Activated naive CD4-positive, alpha-beta T cell treated with anti-CD3 and anti-CD28 coated beads, Interleukin-2, amount 10 ng/mL, durations not matched to agents 7 days and 5 days (primary cell): Measurements from ENCODE around the gene ZMAT2.
A peak's percentile ranks its signal among the peaks of the same experiment; 100 is the strongest.
"Not testable (repeated sequence)": the region's sequence is repeated elsewhere in the genome, so short reads cannot be mapped to it uniquely, and the experiment has no call there.

Experiments
- CTCF ChIA-PET: fragments of 350-600 bp; sonication (Branson Sonifier 250); formaldehyde crosslinking; loops from one replicate; lab custom pipeline; 2021; ENCODE audit warnings: antibody characterized with exemption; lab: Charles Lee
- DNase-seq: peaks from one replicate; pipeline ENCODE4 v3.0.0-alpha.2; 2020
- H3K27ac Mint-ChIP-seq: one replicate; pipeline ENCODE4 v1.8.0; 2021; ENCODE audit warnings: mild to moderate bottlenecking, moderate library complexity, mixed read lengths
- H3K27me3 Mint-ChIP-seq: one replicate; pipeline ENCODE4 v1.8.0; 2021; ENCODE audit warnings: mild to moderate bottlenecking, mixed read lengths
- H3K36me3 Mint-ChIP-seq: one replicate; pipeline ENCODE4 v1.8.0; 2021; ENCODE audit warnings: mixed read lengths
- H3K4me1 Mint-ChIP-seq: one replicate; pipeline ENCODE4 v1.8.0; 2021; ENCODE audit warnings: mixed read lengths
- H3K4me3 Mint-ChIP-seq: one replicate; pipeline ENCODE4 v1.8.0; 2021; ENCODE audit warnings: mild to moderate bottlenecking, moderate library complexity, mixed read lengths
- H3K9me3 Mint-ChIP-seq: one replicate; pipeline ENCODE4 v1.8.0; 2021; ENCODE audit warnings: mixed read lengths

ZMAT2 gene

GRCh38 chr5:140700177-140701144 lies at the start of gene ZMAT2:
Gene ZMAT2 (plus strand): TSS chr5:140700447. CDS start chr5:140700461, 14 bp downstream.
- H3K4me3 Mint-ChIP-seq, result peak within 1 kb of the TSS; percentile 93
- H3K36me3 Mint-ChIP-seq, result peaks cover 72% of the 10 kb centered on the region
- peaks cover 35% of the 10 kb centered on the region for H3K4me1 Mint-ChIP-seq
- H3K27me3 Mint-ChIP-seq, result no peaks in the 10 kb centered on the region
- peak; percentile 97 for DNase-seq
- CTCF ChIA-PET, result interaction anchor here (0.9 to 1.6 kb wide), 3 partner anchors 10 to 153 kb away, joined by 3 to 6 read pairs (median 3); partner anchors contain the start of genes EIF4EBP3 and HARS1
- no peaks in the 10 kb centered on the region for H3K9me3 Mint-ChIP-seq
- H3K27ac Mint-ChIP-seq, result peak within 1 kb of the TSS; percentile 90

- Mint-ChIP-seq H3K27me3 (no peaks in the 10 kb centered on the region), H3K4me3 (no peak overlapping the region), H3K9me3 (no peaks in the 10 kb centered on the region), H3K27ac (no peak overlapping the region), H3K4me1 (peaks cover 15% of the 10 kb centered on the region), H3K36me3 (peaks cover 79% of the 10 kb centered on the region)
- no peak for DNase-seq
- CTCF ChIA-PET, result interaction anchor here (1.2 kb wide), 1 partner anchor 10 kb away, joined by 3 read pairs; no protein-coding TSS in a partner anchor
Observed at GRCh38 chr5:140658870-140659269, 41.4 kb upstream of the ZMAT2 start.

- DNase-seq, H3K4me3 Mint-ChIP-seq, H3K27me3 Mint-ChIP-seq, H3K9me3 Mint-ChIP-seq, H3K27ac Mint-ChIP-seq, CTCF ChIA-PET: not testable (repeated sequence)
- H3K36me3 Mint-ChIP-seq, result peaks cover 69% of the 10 kb centered on the region
- peaks cover 23% of the 10 kb centered on the region for H3K4me1 Mint-ChIP-seq
Observed at GRCh38 chr5:140660371-140660770, 39.9 kb upstream of the ZMAT2 start.

GRCh38 chr5:140664030-140664358 lies 36.3 kb upstream of the ZMAT2 start:
- peaks cover 74% of the 10 kb centered on the region for H3K36me3 Mint-ChIP-seq
- peak overlapping the region; percentile 94 for H3K4me3 Mint-ChIP-seq
- CTCF ChIA-PET, result interaction anchor here (1.3 kb wide), 1 partner anchor 39 kb away, joined by 3 read pairs; no protein-coding TSS in a partner anchor
- H3K27me3 Mint-ChIP-seq, result peaks cover 3% of the 10 kb centered on the region
- H3K9me3 Mint-ChIP-seq, result no peaks in the 10 kb centered on the region
- H3K4me1 Mint-ChIP-seq, result peaks cover 49% of the 10 kb centered on the region
- no peak for DNase-seq
- H3K27ac Mint-ChIP-seq, result peak overlapping the region; percentile 96

- Mint-ChIP-seq H3K4me1 (peaks cover 49% of the 10 kb centered on the region), H3K27ac (peak within 1 kb of the TSS; percentile 96), H3K36me3 (peaks cover 75% of the 10 kb centered on the region), H3K4me3 (peak within 1 kb of the TSS; percentile 94), H3K27me3 (peaks cover 3% of the 10 kb centered on the region), H3K9me3 (no peaks in the 10 kb centered on the region)
- peak; percentile 98 for DNase-seq
- CTCF ChIA-PET, result interaction anchor here (1.3 kb wide), 2 partner anchors 13 to 38 kb away, joined by 3 read pairs; no protein-coding TSS in a partner anchor
Observed at GRCh38 chr5:140664359-140665119, 35.7 kb upstream of the ZMAT2 start, which contains the start of gene WDR55. Gene WDR55 (plus strand): TSS chr5:140664904. CDS start chr5:140664913, 9 bp downstream.

- H3K9me3 Mint-ChIP-seq, CTCF ChIA-PET: not testable (repeated sequence)
Observed at GRCh38 chr5:140671035-140671434, 29.2 kb upstream of the ZMAT2 start.

GRCh38 chr5:140671472-140672125 lies 28.6 kb upstream of the ZMAT2 start:
- H3K27ac Mint-ChIP-seq, result no peak overlapping the region
- H3K36me3 Mint-ChIP-seq, result peaks cover 57% of the 10 kb centered on the region
- no peaks in the 10 kb centered on the region for H3K27me3 Mint-ChIP-seq
- DNase-seq, result no peak
- CTCF ChIA-PET, result no interaction called here
- H3K4me1 Mint-ChIP-seq, result peaks cover 17% of the 10 kb centered on the region
- H3K9me3 Mint-ChIP-seq, result no peaks in the 10 kb centered on the region
- no peak overlapping the region for H3K4me3 Mint-ChIP-seq

More at GRCh38 chr5:140671035-140671434, 29.2 kb upstream of the ZMAT2 start:
- H3K4me1 Mint-ChIP-seq, result peaks cover 21% of the 10 kb centered on the region
- not testable (repeated sequence) for H3K27ac Mint-ChIP-seq, H3K4me3 Mint-ChIP-seq, H3K27me3 Mint-ChIP-seq, DNase-seq
- H3K36me3 Mint-ChIP-seq, result peaks cover 57% of the 10 kb centered on the region

- H3K4me3 Mint-ChIP-seq, result no peak overlapping the region
- peaks cover 7% of the 10 kb centered on the region for H3K4me1 Mint-ChIP-seq
- H3K36me3 Mint-ChIP-seq, result peaks cover 56% of the 10 kb centered on the region
- peak; percentile 45 for DNase-seq
- CTCF ChIA-PET, result no interaction called here
- no peaks in the 10 kb centered on the region for H3K27me3 Mint-ChIP-seq
- no peak overlapping the region for H3K27ac Mint-ChIP-seq
- no peaks in the 10 kb centered on the region for H3K9me3 Mint-ChIP-seq
Observed at GRCh38 chr5:140672455-140673186, 27.6 kb upstream of the ZMAT2 start.

GRCh38 chr5:140673187-140673976 lies 26.9 kb upstream of the ZMAT2 start, which contains the start of gene DND1:
Gene DND1 (minus strand): TSS chr5:140673576. CDS start chr5:140673542, 34 bp downstream.
- H3K4me1 Mint-ChIP-seq, result no peaks in the 10 kb centered on the region
- H3K27ac Mint-ChIP-seq, result no peak within 1 kb of the TSS
- DNase-seq, result no peak
- CTCF ChIA-PET, result no interaction called here
- no peaks in the 10 kb centered on the region for H3K27me3 Mint-ChIP-seq
- H3K4me3 Mint-ChIP-seq, result no peak within 1 kb of the TSS
- peaks cover 53% of the 10 kb centered on the region for H3K36me3 Mint-ChIP-seq
- no peaks in the 10 kb centered on the region for H3K9me3 Mint-ChIP-seq

GRCh38 chr5:140674211-140674610 lies 26.0 kb upstream of the ZMAT2 start:
- CTCF ChIA-PET, result interaction anchor here (1.1 kb wide), 1 partner anchor 36 kb away, joined by 4 read pairs; no protein-coding TSS in a partner anchor
- H3K9me3 Mint-ChIP-seq, result no peaks in the 10 kb centered on the region
- H3K36me3 Mint-ChIP-seq, result peaks cover 48% of the 10 kb centered on the region
- DNase-seq, result no peak
- H3K27ac Mint-ChIP-seq, result no peak overlapping the region
- no peaks in the 10 kb centered on the region for H3K4me1 Mint-ChIP-seq
- H3K27me3 Mint-ChIP-seq, result no peaks in the 10 kb centered on the region
- H3K4me3 Mint-ChIP-seq, result no peak overlapping the region

GRCh38 chr5:140674629-140675028 lies 25.6 kb upstream of the ZMAT2 start:
- Mint-ChIP-seq H3K4me3 (no peak overlapping the region), H3K4me1 (no peaks in the 10 kb centered on the region), H3K36me3 (peaks cover 47% of the 10 kb centered on the region), H3K9me3 (no peaks in the 10 kb centered on the region), H3K27me3 (no peaks in the 10 kb centered on the region), H3K27ac (no peak overlapping the region)
- CTCF ChIA-PET, result interaction anchor here (1.1 kb wide), 1 partner anchor 36 kb away, joined by 4 read pairs; no protein-coding TSS in a partner anchor
- no peak for DNase-seq

- no peak overlapping the region for H3K27ac Mint-ChIP-seq
- CTCF ChIA-PET, result interaction anchor here (0.6 to 0.9 kb wide), 3 partner anchors 9 to 879 kb away, joined by 3 read pairs; no protein-coding TSS in a partner anchor
Observed at GRCh38 chr5:140677947-140678346, 22.3 kb upstream of the ZMAT2 start.

More at GRCh38 chr5:140677947-140678346, 22.3 kb upstream of the ZMAT2 start:
- Mint-ChIP-seq H3K27me3 (no peaks in the 10 kb centered on the region), H3K4me1 (no peaks in the 10 kb centered on the region), H3K4me3 (no peak overlapping the region), H3K9me3 (no peaks in the 10 kb centered on the region), H3K36me3 (peaks cover 46% of the 10 kb centered on the region)
- no peak for DNase-seq
